Nephron progenitor cell (in vitro differentiated cells): ENCODE measurements around the gene MMP14.

Source experiments
- DNase-seq: peaks from one replicate; pipeline ENCODE4 v3.0.0; 2021
- H3K27ac Mint-ChIP-seq: 2 replicates; pipeline ENCODE4 v1.8.0; 2021; ENCODE audit warnings: mild to moderate bottlenecking, moderate library complexity, mixed read lengths
- H3K27me3 Mint-ChIP-seq: 2 replicates; pipeline ENCODE4 v1.8.0; 2021; ENCODE audit warnings: mild to moderate bottlenecking, low read depth, mixed read lengths; ENCODE audit not compliant: poor library complexity
- H3K36me3 Mint-ChIP-seq: 2 replicates; pipeline ENCODE4 v1.8.0; 2021; ENCODE audit warnings: low read depth, mixed read lengths
- H3K4me1 Mint-ChIP-seq: 2 replicates; pipeline ENCODE4 v1.8.0; 2021; ENCODE audit warnings: mixed read lengths
- H3K4me3 Mint-ChIP-seq: 2 replicates; pipeline ENCODE4 v1.8.0; 2021; ENCODE audit warnings: mild to moderate bottlenecking, moderate library complexity, mixed read lengths
- H3K9me3 Mint-ChIP-seq: 2 replicates; pipeline ENCODE4 v1.8.0; 2021; ENCODE audit warnings: mild to moderate bottlenecking, moderate library complexity, mixed read lengths
- CTCF ChIP-seq: fragments of 200-600 bp; sonication (generic); IDR thresholded peaks from 2 replicates; pipeline ENCODE4 v1.5.0; 2021; ENCODE audit warnings: antibody characterized with exemption

The MMP14 gene

DNA sequence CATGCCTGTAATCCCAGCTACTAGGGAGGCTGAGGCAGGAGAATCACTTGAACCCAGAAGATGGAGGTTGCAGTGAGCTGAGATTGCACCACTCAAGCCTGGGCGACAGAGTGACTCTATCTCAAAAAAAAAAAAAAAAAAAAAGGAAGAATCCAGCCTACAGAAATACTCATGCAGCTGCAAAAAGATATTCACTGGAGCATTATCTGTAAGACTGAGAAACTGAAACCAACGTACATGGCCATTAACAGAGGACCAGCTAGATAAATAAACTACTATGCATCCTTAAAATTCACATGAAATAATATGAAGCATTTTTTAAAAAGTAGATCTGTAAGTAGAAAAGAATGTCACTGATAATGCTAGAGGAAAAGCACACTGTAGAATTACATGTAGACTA is 24.7 kb upstream of the MMP14 start:
- no peak for DNase-seq
- no peak for TF ChIP-seq CTCF
- Mint-ChIP-seq H3K27ac (no peak overlapping the region), H3K36me3 (no peaks in the 10 kb centered on the region), H3K4me3 (no peak overlapping the region), H3K9me3 (no peaks in the 10 kb centered on the region), H3K27me3 (peaks cover 18% of the 10 kb centered on the region), H3K4me1 (peaks cover 20% of the 10 kb centered on the region)

DNA sequence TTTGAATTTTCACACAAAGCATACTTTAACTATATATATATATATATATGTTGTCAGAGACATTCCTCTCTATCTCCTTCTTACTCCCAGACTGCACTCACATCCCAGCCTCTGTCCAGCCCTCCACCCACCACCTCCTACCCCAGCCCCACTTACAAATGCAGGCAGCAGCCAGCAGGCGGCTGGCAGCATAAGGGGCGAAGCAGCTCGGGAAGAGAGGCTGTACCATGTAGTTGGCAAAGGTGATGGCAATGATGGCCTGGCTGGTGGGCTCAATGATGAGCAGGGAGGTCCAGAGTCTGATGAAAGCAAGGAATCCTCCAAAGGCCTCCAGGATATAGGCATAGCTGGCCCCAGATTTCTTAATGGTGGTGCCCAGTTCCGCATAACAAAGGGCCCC is 23.6 kb upstream of the MMP14 start:
- Mint-ChIP-seq H3K36me3 (no peaks in the 10 kb centered on the region), H3K4me3 (no peak overlapping the region), H3K4me1 (peaks cover 20% of the 10 kb centered on the region), H3K27ac (no peak overlapping the region), H3K9me3 (no peaks in the 10 kb centered on the region), H3K27me3 (peaks cover 13% of the 10 kb centered on the region)
- DNase-seq, result no peak
- TF ChIP-seq CTCF, result no peak

DNA sequence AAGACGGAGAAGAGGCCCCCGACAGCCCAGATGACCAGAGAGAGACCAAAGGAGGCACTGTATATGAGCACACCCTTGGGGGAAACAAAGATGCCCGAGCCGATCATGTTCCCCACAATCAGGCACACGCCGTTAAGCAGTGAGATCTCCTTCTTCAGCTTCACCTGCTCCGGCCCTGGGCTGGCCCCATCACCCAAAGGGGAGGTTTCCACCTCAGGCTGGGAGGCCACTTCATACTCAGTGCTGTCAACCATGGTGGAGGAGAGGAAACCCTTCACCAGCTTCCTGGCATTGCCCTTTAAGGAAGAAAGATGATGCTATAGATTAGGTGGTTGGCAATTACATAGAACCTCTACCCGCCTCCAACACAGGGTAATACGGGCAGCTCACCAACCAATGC is 23.2 kb upstream of the MMP14 start:
- TF ChIP-seq CTCF, result no peak
- H3K9me3 Mint-ChIP-seq, result no peaks in the 10 kb centered on the region
- no peaks in the 10 kb centered on the region for H3K36me3 Mint-ChIP-seq
- peaks cover 20% of the 10 kb centered on the region for H3K4me1 Mint-ChIP-seq
- no peak for DNase-seq
- H3K27me3 Mint-ChIP-seq, result peaks cover 13% of the 10 kb centered on the region
- H3K27ac Mint-ChIP-seq, result no peak overlapping the region
- no peak overlapping the region for H3K4me3 Mint-ChIP-seq

DNA sequence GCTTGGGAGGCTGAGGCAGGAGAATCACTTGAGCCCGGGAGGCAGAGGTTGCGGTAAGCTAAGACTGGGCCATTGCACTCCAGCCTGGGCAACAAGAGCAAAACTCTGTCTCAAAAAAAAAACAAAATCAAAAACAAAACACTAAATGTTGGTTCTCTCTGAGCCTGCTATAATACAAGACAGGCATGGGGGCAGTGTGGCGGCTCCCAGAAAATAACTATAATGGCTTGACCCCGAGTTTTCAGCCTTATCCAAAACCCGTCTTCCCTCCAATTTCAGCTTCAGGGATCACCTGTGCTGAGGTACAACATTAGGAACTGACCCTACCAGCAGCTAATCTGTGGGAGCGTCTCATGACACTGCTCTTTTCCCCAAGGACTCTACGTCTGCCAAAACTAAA is 22.0 kb upstream of the MMP14 start:
- H3K4me3 Mint-ChIP-seq, result no peak overlapping the region
- TF ChIP-seq CTCF, result no peak
- H3K27me3 Mint-ChIP-seq, result peaks cover 13% of the 10 kb centered on the region
- H3K36me3 Mint-ChIP-seq, result no peaks in the 10 kb centered on the region
- no peak overlapping the region for H3K27ac Mint-ChIP-seq
- no peak for DNase-seq
- peaks cover 27% of the 10 kb centered on the region for H3K4me1 Mint-ChIP-seq
- no peaks in the 10 kb centered on the region for H3K9me3 Mint-ChIP-seq

GRCh38 chr14:22814941-22815713 is 21.3 kb upstream of the MMP14 start, which contains the start of gene SLC7A7:
Gene SLC7A7, minus strand, starts transcription at chr14:22815435. Its CDS starts 2,037 bp downstream, at chr14:22813398.
- no peak for TF ChIP-seq CTCF
- peaks cover 13% of the 10 kb centered on the region for H3K27me3 Mint-ChIP-seq

More at GRCh38 chr14:22814941-22815713, 21.3 kb upstream of the MMP14 start, which contains the start of gene SLC7A7:
- H3K27ac Mint-ChIP-seq, result peak within 1 kb of the TSS; percentile 65
- H3K36me3 Mint-ChIP-seq, result no peaks in the 10 kb centered on the region
- no peaks in the 10 kb centered on the region for H3K9me3 Mint-ChIP-seq
- H3K4me1 Mint-ChIP-seq, result peaks cover 34% of the 10 kb centered on the region
- H3K4me3 Mint-ChIP-seq, result peak within 1 kb of the TSS; percentile 54
- DNase-seq, result no peak
